Subcutaneous adipose tissue (tissue), 4 donors: ENCODE data around the gene PTPRG. TPM values are rescaled to one million over a fixed set of nuclear protein-coding genes. Genes with fewer than 3 reads are reported as not detected.

Source experiments
- total RNA-seq, 4 donors: library from RNA; depleted of rRNA; stranded (reverse); fragments of >200 nt; gene quantifications; one replicate each; pipeline ENCODE4 v1.1.0, GENCODE V29; 2016
- TF ChIP-seq, protein P1 (sequence below): fragments of 450-650 bp; IDR thresholded peaks from one replicate; pipeline ENCODE4 v1.5.1; 2016; ENCODE audit warnings: low read depth, mild to moderate bottlenecking, control low read depth, antibody characterized with exemption, moderate library complexity

The PTPRG gene
- total RNA-seq, 4 donors from 2014 or later = 115 to 164 (median 159) TPM

- TF ChIP-seq, protein P1, sequence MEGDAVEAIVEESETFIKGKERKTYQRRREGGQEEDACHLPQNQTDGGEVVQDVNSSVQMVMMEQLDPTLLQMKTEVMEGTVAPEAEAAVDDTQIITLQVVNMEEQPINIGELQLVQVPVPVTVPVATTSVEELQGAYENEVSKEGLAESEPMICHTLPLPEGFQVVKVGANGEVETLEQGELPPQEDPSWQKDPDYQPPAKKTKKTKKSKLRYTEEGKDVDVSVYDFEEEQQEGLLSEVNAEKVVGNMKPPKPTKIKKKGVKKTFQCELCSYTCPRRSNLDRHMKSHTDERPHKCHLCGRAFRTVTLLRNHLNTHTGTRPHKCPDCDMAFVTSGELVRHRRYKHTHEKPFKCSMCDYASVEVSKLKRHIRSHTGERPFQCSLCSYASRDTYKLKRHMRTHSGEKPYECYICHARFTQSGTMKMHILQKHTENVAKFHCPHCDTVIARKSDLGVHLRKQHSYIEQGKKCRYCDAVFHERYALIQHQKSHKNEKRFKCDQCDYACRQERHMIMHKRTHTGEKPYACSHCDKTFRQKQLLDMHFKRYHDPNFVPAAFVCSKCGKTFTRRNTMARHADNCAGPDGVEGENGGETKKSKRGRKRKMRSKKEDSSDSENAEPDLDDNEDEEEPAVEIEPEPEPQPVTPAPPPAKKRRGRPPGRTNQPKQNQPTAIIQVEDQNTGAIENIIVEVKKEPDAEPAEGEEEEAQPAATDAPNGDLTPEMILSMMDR = no peak
Observed at GRCh38 chr3:62208385-62208784, 647.0 kb downstream of the PTPRG start.

GRCh38 chr3:62209101-62209500 lies 647.7 kb downstream of the PTPRG start:
- TF ChIP-seq, protein P1 = no peak

- TF ChIP-seq, protein P1 = no peak
Observed at GRCh38 chr3:62210011-62210410, 648.6 kb downstream of the PTPRG start.

GRCh38 chr3:62211675-62212429 lies 650.5 kb downstream of the PTPRG start:
- TF ChIP-seq, protein P1 = no peak

DNA sequence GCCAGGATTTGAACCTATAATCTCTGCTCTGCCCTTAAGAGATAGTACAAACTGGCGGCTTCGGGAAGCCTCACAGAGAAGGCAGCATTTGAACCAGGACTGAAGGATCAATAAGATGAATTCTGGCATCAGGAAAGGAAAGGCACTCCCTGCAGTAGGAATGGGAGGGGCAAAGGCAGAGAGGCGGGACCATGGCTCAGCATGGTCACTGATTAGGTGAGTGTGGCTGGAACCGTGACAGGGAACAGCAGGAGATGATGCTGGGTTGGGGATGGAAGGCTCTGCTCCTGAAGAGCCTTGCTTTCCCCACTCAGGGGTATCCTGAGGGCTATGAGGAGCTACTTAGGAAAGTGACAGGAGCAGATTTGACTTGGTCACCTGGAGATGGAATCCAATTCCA lies 653.5 kb downstream of the PTPRG start:
- TF ChIP-seq, protein P1 = no peak

- TF ChIP-seq, protein P1 = no peak
Observed at GRCh38 chr3:62220616-62221015, 659.2 kb downstream of the PTPRG start.

GRCh38 chr3:62225051-62225450 lies 663.7 kb downstream of the PTPRG start:
- TF ChIP-seq, protein P1 = no peak
